ENCODE results near the gene TFEB. TPM values are rescaled to one million over a fixed set of nuclear protein-coding genes. Genes with fewer than 3 reads are reported as not detected.

The TFEB gene
- total and polyA plus RNA-seq, 8 donors: 7.6 to 37.0 (median 9.8) TPM

- Histone ChIP-seq H3K27me3 (no peaks in the 10 kb centered on the region), H3K36me3 (peaks cover 0 to 9% of the 10 kb centered on the region in 2 donors), H3K9me3 (no peaks in the 10 kb centered on the region), H3K4me1 (no peaks in the 10 kb centered on the region), H3K4me3 (no peak overlapping the region), H3K27ac (no peak overlapping the region)
- DNase-seq (no peak), ATAC-seq (peak; percentile 24)
- intact Hi-C loops (cut with DNase I): no loop called here
- no peak for TF ChIP-seq CTCF (IDR thresholded peaks at IDR 0.05)
Measured at GRCh38 chr6:41647061-41647511, 88.3 kb downstream of the TFEB start.

- H3K9me3 ChIP-seq: no peaks in the 10 kb centered on the region
- no peaks in the 10 kb centered on the region for H3K4me1 ChIP-seq
- no peaks in the 10 kb centered on the region for H3K27me3 ChIP-seq
- H3K27ac ChIP-seq: no peak overlapping the region
- intact Hi-C loops (cut with DNase I): no loop called here
- ATAC-seq (no peak), DNase-seq (no peak)
- H3K4me3 ChIP-seq: no peak overlapping the region
- TF ChIP-seq CTCF (IDR thresholded peaks at IDR 0.05): no peak
- H3K36me3 ChIP-seq: peaks cover 0 to 6% of the 10 kb centered on the region in 2 donors
Measured at GRCh38 chr6:41646026-41646795, 89.2 kb downstream of the TFEB start.

- ATAC-seq: no peak
- no peak for TF ChIP-seq CTCF (IDR thresholded peaks at IDR 0.05)
- no peaks in the 10 kb centered on the region for H3K4me1 ChIP-seq
Measured at GRCh38 chr6:41645007-41645618, 90.3 kb downstream of the TFEB start.

GRCh38 chr6:41644297-41644879 is 91.0 kb downstream of the TFEB start:
- Histone ChIP-seq H3K27me3 (peaks cover 0 to 14% of the 10 kb centered on the region in 2 donors), H3K36me3 (peaks cover 0 to under 1% of the 10 kb centered on the region in 2 donors), H3K9me3 (no peaks in the 10 kb centered on the region), H3K4me1 (no peaks in the 10 kb centered on the region), H3K4me3 (no peak overlapping the region), H3K27ac (no peak overlapping the region)
- no peak for ATAC-seq
- intact Hi-C loops (cut with DNase I): no loop called here
- no peak for TF ChIP-seq CTCF (IDR thresholded peaks at IDR 0.05)
- no peak for DNase-seq

More at GRCh38 chr6:41645007-41645618, 90.3 kb downstream of the TFEB start:
- Histone ChIP-seq H3K36me3 (peaks cover 0 to 6% of the 10 kb centered on the region in 2 donors), H3K4me3 (no peak overlapping the region), H3K27ac (no peak overlapping the region), H3K27me3 (peaks cover 0 to 7% of the 10 kb centered on the region in 2 donors), H3K9me3 (no peaks in the 10 kb centered on the region)
- intact Hi-C loops (cut with DNase I): no loop called here
- DNase-seq: no peak

GRCh38 chr6:41643899-41644269 is 91.5 kb downstream of the TFEB start:
- DNase-seq (no peak), ATAC-seq (no peak)
- H3K9me3 ChIP-seq: no peaks in the 10 kb centered on the region
- H3K36me3 ChIP-seq: no peaks in the 10 kb centered on the region
- no peak overlapping the region for H3K27ac ChIP-seq
- TF ChIP-seq CTCF (IDR thresholded peaks at IDR 0.05): no peak
- H3K4me1 ChIP-seq: peaks cover 0 to 5% of the 10 kb centered on the region in 2 donors
- intact Hi-C loops (cut with DNase I): no loop called here
- H3K4me3 ChIP-seq: no peak overlapping the region
- peaks cover 0 to 19% of the 10 kb centered on the region in 2 donors for H3K27me3 ChIP-seq

Measured in left lung (tissue), 10 donors.